GM06990 (cell line): Measurements from ENCODE around the gene IGFLR1.
A peak's percentile ranks its signal among the peaks of the same experiment; 100 is the strongest.

Experiments used
- DNase-seq: peaks from one replicate; pipeline ENCODE4 v3.0.0-alpha.2; 2011; ENCODE audit not compliant: insufficient read length; ENCODE audit errors: extremely low read depth
- H3K27me3 ChIP-seq: replicated peaks from 2 replicates; pipeline ENCODE4 v1.6.0; 2011; ENCODE audit warnings: low read length; ENCODE audit not compliant: control insufficient read depth, insufficient read depth
- H3K36me3 ChIP-seq: 2 replicates; pipeline ENCODE4 v1.5.1; 2011; ENCODE audit warnings: low read length; ENCODE audit not compliant: control insufficient read depth, insufficient read depth
- H3K4me3 ChIP-seq: replicated peaks from 2 replicates; pipeline ENCODE4 v1.5.1; 2011; ENCODE audit warnings: low read depth, mild to moderate bottlenecking, control low read depth, low read length
- TF ChIP-seq, protein P1 (sequence below): IDR thresholded peaks from 2 replicates; pipeline ENCODE4 v1.5.1; 2011; ENCODE audit warnings: low read length, control low read depth, mild to moderate bottlenecking, inconsistent platforms; ENCODE audit not compliant: insufficient read depth, poor library complexity, severe bottlenecking

IGFLR1 gene

DNA sequence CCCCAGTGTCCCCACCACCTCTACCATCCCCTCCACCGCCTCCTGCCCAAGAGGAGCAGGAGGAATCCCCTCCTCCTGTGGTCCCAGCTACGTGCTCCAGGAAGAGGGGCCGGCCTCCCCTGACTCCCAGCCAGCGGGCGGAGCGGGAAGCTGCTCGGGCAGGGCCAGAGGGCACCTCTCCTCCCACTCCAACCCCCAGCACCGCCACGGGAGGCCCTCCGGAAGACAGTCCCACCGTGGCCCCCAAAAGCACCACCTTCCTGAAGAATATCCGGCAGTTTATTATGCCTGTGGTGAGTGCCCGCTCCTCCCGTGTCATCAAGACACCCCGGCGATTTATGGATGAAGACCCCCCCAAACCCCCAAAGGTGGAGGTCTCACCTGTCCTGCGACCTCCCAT lies 21.6 kb downstream of the IGFLR1 start:
- DNase-seq: no peak
- no peak overlapping the region for H3K4me3 ChIP-seq
- TF ChIP-seq, protein P1, sequence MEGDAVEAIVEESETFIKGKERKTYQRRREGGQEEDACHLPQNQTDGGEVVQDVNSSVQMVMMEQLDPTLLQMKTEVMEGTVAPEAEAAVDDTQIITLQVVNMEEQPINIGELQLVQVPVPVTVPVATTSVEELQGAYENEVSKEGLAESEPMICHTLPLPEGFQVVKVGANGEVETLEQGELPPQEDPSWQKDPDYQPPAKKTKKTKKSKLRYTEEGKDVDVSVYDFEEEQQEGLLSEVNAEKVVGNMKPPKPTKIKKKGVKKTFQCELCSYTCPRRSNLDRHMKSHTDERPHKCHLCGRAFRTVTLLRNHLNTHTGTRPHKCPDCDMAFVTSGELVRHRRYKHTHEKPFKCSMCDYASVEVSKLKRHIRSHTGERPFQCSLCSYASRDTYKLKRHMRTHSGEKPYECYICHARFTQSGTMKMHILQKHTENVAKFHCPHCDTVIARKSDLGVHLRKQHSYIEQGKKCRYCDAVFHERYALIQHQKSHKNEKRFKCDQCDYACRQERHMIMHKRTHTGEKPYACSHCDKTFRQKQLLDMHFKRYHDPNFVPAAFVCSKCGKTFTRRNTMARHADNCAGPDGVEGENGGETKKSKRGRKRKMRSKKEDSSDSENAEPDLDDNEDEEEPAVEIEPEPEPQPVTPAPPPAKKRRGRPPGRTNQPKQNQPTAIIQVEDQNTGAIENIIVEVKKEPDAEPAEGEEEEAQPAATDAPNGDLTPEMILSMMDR: no peak
- peaks cover 39% of the 10 kb centered on the region for H3K36me3 ChIP-seq
- H3K27me3 ChIP-seq: no peaks in the 10 kb centered on the region

DNA sequence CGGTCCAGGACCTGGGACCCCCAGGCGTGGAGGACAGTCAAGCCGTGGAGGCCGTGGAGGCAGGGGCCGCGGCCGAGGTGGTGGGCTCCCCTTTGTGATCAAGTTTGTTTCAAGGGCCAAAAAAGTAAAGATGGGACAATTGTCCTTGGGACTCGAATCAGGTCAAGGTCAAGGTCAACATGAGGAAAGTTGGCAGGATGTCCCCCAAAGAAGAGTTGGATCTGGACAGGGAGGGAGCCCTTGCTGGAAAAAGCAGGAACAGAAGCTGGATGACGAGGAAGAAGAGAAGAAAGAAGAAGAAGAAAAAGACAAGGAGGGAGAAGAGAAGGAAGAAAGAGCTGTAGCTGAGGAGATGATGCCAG lies 22.1 kb downstream of the IGFLR1 start:
- TF ChIP-seq, protein P1: no peak
- H3K36me3 ChIP-seq: peaks cover 39% of the 10 kb centered on the region

DNA sequence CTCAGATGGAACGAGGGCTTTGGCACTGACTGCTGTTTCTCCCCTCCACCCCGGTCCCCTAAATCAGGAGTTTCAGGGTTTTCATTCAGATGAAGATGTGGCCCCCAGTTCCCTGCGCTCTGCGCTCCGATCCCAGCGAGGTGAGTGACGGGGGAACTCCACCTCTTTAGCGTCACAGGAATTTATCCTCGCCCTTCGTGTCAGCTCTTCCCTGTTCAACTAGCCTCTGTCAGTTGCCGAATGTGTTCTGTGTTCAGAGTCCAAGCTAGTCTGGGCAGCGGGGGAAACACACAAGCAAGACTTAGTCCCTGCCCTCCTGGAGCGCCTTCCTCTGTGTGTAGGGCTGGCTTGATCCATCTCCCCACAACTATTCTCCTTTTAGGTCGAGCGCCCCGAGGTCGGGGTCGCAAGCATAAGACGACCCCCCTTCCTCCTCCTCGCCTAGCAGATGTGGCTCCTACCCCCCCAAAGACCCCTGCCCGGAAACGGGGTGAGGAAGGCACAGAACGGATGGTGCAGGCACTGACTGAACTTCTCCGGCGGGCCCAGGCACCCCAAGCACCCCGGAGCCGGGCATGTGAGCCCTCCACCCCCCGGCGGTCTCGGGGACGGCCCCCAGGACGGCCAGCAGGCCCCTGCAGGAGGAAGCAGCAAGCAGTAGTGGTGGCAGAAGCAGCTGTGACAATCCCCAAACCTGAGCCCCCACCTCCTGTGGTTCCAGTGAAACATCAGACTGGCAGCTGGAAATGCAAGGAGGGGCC lies 22.7 kb downstream of the IGFLR1 start:
- TF ChIP-seq, protein P1: no peak
- H3K36me3 ChIP-seq: peaks cover 35% of the 10 kb centered on the region
- H3K4me3 ChIP-seq: peak overlapping the region; percentile 91
- no peak for DNase-seq
- H3K27me3 ChIP-seq: no peaks in the 10 kb centered on the region

More for the DNA sequence above, 22.1 kb downstream of the IGFLR1 start:
- Histone ChIP-seq H3K27me3 (no peaks in the 10 kb centered on the region), H3K4me3 (no peak overlapping the region)
- DNase-seq: no peak

DNA sequence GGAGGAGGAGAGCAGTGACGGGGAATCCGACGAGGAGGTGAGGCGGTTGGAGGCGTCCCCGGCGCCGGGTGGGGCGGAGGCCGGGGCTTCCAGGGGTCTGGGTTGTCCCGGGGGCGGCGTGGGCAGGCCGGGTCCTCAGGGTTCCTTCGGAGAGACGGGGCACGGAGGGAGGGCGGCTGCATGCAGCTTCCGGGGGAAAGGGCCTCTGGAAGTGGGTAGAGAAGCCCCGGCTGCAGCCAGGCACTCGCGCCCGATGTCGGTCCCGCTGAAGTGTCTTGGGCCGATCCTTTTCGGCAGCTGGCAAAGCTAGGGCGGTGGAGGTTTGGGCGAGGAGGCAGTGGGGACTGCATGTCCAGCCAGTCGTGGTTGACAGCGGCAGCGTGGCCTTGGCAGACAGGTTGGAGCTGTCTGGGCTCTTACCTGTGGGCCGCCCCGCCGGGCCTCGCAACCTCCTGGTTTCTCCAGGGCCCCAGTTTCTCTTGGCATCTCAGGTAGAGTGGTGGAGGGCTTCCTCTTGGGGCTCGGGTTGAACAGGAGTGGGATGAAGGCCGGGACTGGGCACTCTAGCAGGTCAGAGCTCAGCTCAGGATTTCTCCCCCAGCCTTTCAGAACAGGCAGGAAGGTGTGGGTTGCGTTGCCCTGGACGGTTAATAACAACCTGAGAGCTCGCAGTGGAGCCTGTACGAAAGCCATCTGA lies 23.8 kb downstream of the IGFLR1 start:
- peaks cover 30% of the 10 kb centered on the region for H3K36me3 ChIP-seq
- peak overlapping the region; percentile 91 for H3K4me3 ChIP-seq
- TF ChIP-seq, protein P1: no peak
- DNase-seq: peak; percentile 69
- H3K27me3 ChIP-seq: no peaks in the 10 kb centered on the region

DNA sequence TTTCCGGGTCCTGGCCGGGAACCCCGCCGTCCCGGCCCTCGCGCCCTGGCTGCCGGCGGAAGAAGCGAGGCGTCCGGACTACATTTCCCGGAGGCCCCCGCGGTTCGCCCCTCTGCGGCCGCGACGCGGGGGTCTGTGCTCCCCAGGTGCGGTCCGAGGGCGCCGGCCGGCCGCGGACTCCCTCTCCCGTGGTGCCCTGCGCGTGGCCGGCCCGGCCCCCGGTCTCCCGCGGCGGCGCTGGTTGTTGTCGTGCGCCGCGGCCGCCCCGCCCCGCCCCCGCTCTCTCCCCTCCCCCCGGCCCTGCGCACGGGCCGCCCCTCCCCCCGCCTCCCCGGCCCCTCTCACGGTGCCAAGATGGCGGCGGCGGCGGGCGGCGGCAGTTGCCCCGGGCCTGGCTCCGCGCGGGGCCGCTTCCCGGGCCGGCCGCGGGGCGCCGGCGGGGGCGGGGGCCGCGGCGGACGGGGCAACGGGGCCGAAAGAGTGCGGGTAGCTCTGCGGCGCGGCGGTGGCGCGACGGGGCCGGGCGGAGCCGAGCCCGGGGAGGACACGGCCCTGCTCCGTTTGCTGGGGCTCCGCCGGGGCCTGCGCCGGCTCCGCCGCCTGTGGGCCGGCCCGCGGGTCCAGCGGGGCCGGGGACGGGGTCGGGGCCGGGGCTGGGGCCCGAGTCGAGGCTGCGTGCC lies 24.4 kb downstream of the IGFLR1 start, which contains the start of gene KMT2B:
TSS of gene KMT2B (plus strand) at position 339 of the 680 bp plus-strand sequence. CDS start at position 355, 16 bp downstream.
- DNase-seq: peak; percentile 98
- H3K27me3 ChIP-seq: no peaks in the 10 kb centered on the region
- peak within 1 kb of the TSS; percentile 91 for H3K4me3 ChIP-seq
- H3K36me3 ChIP-seq: peaks cover 24% of the 10 kb centered on the region
- TF ChIP-seq, protein P1: no peak
